H4 (cell line): ENCODE results near the gene BNIP5. TPM values are rescaled to one million over a fixed set of nuclear protein-coding genes. Genes with fewer than 3 reads are reported as not detected.

Source experiments
- DNase-seq: peaks from one replicate; pipeline ENCODE4 v3.0.0-alpha.2; 2015; ENCODE audit warnings: low spot score
- total RNA-seq: library from RNA; depleted of rRNA; stranded (reverse); fragments of >200 nt; shearing (Covaris generic); gene quantifications from 2 replicates; pipeline ENCODE4 v1.2.3, GENCODE V29; 2014; rRNA removed

BNIP5 gene, protein sequence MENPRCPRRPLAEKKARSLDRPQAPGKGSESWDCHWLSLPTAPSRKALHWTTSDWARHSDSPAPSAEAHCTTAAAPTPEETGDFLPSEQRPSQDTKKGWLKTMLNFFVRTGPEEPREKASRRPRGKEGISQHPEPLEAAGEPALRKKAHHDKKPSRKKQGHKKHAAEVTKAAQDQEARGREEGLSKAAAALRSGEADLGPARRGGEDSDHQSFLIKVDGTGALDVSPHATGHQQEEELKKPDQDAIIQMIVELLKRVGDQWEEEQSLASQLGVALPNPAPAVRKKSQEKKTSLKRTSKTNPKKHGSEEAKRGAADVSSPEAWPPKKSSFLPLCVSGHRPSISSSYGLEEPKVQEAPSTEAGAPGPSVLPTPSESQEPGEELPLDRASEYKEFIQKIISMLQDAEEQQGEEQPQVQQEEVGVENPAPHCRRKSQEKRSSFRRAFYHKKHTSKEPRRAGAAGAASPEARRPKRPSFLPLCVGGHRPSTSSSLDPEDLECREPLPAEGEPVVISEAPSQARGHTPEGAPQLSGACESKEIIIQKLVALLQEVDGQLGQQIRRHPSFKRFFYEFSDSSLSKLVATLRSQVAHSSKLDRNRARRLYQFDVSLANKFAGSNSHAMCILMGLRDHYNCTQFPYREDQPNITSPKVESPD
- total RNA-seq = not detected in 2 replicates

- no peak for DNase-seq
Observed at GRCh38 chr6:36336779-36337241, at the start of gene BNIP5. Gene BNIP5 (minus strand): TSS chr6:36336888. CDS start chr6:36330690, 6,198 bp downstream.

DNA sequence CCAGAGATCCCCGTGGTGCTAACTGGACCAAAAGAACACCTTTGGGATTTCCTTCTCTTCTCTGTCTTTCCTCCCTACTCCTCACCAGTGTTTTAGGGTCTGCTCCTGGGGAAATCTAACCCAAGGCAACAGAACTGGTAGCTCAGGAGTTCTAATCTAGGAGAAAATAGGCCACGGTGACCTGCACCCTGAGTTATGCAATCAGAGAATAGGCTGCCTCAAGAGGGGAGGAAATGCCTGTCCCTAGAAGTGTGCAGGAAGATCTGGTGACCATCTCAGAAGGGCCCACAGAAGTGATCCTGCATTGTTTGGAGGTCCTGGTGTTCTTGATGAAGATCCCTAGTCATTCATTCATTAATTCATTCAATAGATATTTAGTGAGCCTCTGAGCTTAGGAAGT lies 47.4 kb upstream of the BNIP5 start:
- DNase-seq = no peak

GRCh38 chr6:36383606-36384005 lies 46.9 kb upstream of the BNIP5 start:
- DNase-seq = no peak

- no peak for DNase-seq
Observed at GRCh38 chr6:36382976-36383375, 46.3 kb upstream of the BNIP5 start.

- DNase-seq = no peak
Observed at GRCh38 chr6:36381502-36382389, 45.1 kb upstream of the BNIP5 start.

GRCh38 chr6:36380166-36380565 lies 43.5 kb upstream of the BNIP5 start:
- no peak for DNase-seq

- no peak for DNase-seq
Observed at GRCh38 chr6:36378936-36379335, 42.2 kb upstream of the BNIP5 start.

DNA sequence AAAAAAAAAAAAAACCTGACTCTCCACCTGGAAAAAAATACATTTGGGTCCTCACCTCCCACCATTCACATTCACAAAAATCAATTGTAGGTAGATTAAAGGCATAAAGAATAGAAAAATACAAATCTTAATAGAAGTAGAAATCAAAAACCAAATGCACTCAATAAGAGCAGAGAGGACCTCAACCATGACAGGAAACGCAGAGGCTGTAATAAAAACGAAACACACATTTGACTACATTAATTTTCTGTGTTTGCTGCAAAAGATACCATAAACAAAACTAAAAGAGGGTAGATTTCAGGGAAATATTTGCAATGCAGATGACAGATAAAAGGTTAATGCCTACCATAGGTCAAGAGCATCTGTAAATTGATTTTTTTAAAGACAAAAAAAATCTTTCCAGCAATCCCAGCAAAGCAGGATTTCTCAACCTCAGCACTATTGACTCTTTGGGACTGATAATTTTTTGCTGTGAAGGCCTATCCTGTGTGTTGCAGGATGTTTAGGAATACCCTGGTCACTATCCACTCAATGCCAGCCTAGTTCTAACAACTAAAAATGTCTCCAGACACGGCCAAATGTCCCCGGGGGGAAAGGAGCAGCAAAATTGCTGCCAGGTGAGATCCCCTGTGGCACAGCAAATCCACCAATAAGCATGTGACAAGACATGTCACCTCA lies 41.7 kb upstream of the BNIP5 start:
- no peak for DNase-seq

DNA sequence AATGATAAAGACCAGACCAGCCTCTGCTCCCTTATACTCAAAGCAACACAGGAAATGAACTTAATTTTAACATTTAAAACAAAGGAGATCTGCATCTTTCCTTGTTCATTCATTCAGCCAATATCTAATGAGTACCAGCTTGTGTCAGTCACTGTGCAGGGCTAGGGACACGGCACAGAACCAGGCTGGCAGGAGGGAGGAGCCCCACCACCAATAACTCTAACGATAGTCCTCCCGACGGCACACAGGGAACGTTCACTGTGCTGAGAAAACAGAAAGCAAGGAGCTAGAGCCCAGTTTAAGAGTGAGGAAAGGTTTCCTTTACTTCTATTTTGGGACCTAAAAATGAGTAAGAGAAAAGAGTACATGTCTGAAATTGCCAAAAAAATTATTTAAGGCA lies 40.9 kb upstream of the BNIP5 start:
- DNase-seq = no peak

GRCh38 chr6:36376742-36377141 lies 40.1 kb upstream of the BNIP5 start:
- no peak for DNase-seq

GRCh38 chr6:36376183-36376582 lies 39.5 kb upstream of the BNIP5 start:
- no peak for DNase-seq

GRCh38 chr6:36375644-36376155 lies 39.0 kb upstream of the BNIP5 start:
- no peak for DNase-seq

GRCh38 chr6:36374972-36375371 lies 38.3 kb upstream of the BNIP5 start:
- DNase-seq = no peak

- DNase-seq = no peak
Observed at GRCh38 chr6:36374194-36374593, 37.5 kb upstream of the BNIP5 start.

- no peak for DNase-seq
Observed at GRCh38 chr6:36373368-36374019, 36.8 kb upstream of the BNIP5 start.

DNA sequence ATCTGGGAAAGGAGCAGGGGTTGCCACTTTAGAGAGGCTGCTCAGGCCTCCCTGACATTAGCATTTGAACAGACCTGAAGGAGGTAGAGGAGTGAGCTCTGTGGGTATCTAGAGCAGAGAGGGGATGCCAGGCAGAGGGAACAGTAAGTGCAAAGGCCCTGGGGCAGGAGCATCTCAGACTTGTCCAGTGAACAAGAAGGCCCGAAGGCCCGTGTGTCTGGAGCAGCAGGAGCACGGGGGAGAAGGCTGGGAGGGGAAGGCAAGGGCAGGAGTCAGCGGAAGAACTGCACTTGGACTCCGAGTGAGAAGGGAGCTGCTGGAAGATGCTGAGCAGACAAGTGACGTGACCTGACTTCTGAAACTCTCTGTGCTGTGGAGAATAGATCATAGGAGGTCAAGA lies 35.4 kb upstream of the BNIP5 start:
- DNase-seq = no peak

DNA sequence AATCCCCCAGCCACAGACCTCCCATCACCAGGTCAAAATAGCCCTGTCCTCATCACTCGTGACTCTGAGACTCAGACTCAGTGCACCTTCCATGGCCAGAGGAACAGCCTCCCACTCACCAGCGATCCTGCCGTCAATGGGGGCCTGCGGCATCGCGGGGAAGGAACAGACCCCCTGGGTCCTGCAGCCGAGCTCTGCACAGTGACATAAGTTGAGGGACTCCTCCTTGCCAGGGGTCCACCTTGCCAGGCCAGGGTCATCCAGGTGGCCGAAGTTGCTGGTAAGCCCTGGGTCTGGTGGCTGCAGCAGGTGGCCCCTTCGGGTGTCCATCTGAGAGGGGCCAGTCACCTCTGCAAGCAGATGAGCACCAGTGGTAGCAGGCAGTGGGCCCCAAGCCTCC lies 34.5 kb upstream of the BNIP5 start:
- DNase-seq = no peak

DNA sequence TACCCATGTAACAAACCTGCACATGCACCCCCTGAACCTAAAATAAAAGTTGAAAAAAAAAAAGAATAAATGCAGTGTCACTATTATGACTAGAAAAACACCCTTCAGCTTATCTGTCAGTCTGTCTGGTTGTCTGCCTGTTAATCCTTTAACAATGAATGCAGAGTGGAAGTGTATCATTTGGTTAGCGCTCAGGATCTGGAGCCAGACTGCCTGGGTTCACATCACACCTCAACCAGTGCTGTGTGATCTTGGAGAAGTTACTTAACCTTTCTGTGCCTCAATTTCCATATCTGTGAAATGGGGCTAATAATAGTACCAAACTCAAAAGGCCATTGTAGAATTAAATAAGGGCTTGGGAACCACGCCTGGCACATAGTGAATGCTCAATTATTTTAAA lies 34.0 kb upstream of the BNIP5 start:
- no peak for DNase-seq

- peak; percentile 85 for DNase-seq
Observed at GRCh38 chr6:36368921-36369865, 32.5 kb upstream of the BNIP5 start.

GRCh38 chr6:36368421-36368820 lies 31.7 kb upstream of the BNIP5 start:
- DNase-seq = no peak
